Liver (tissue), 9 donors: Measurements from ENCODE around the gene HUNK. TPM values are rescaled to one million over a fixed set of nuclear protein-coding genes. Genes with fewer than 3 reads are reported as not detected.

Experiments used
- DNase-seq: peaks from one replicate; pipeline ENCODE4 v3.0.0-alpha.2; 2017; ENCODE audit warnings: low spot score
- H3K27ac ChIP-seq, 2 donors: one replicate each; pipeline ENCODE4 v1.7.0; 2013; ENCODE audit warnings: inconsistent platforms in 2 of 2, low read length in 2 of 2, control low read depth in 1 of 2, low read depth in 1 of 2, mild to moderate bottlenecking in 1 of 2
- H3K27me3 ChIP-seq, 4 donors: one replicate each; pipeline versions ENCODE4 v1.6.1 to v1.7.0; 2013; ENCODE audit warnings: low read length in 3 of 4, inconsistent platforms in 1 of 4, mild to moderate bottlenecking in 1 of 4, moderate library complexity in 1 of 4; ENCODE audit not compliant: control insufficient read depth in 4 of 4, insufficient read depth in 4 of 4
- H3K36me3 ChIP-seq, 4 donors: one replicate each; pipeline versions ENCODE4 v1.6.1 to v1.7.0; 2013; ENCODE audit warnings: low read length in 3 of 4, mild to moderate bottlenecking in 3 of 4, low read depth in 1 of 4, moderate library complexity in 1 of 4; ENCODE audit not compliant: control insufficient read depth in 4 of 4, insufficient read depth in 3 of 4
- H3K4me1 ChIP-seq, 4 donors: one replicate each; pipeline versions ENCODE4 v1.6.1 to v1.7.0; 2013; ENCODE audit warnings: low read length in 3 of 4, mild to moderate bottlenecking in 3 of 4, moderate library complexity in 1 of 4; ENCODE audit not compliant: control insufficient read depth in 4 of 4, insufficient read depth in 4 of 4
- H3K4me3 ChIP-seq, 3 donors: one replicate each; pipeline versions ENCODE4 v1.6.1 to v1.7.0; 2013; ENCODE audit warnings: low read length in 3 of 3, control low read depth in 1 of 3, low read depth in 1 of 3, mild to moderate bottlenecking in 1 of 3
- H3K9ac ChIP-seq, 2 donors: one replicate each; pipeline ENCODE4 v1.7.0; 2013; ENCODE audit warnings: low read length in 2 of 2, mild to moderate bottlenecking in 2 of 2, moderate library complexity in 2 of 2, control low read depth in 1 of 2, low read depth in 1 of 2
- H3K9me3 ChIP-seq, 4 donors: one replicate each; pipeline versions ENCODE4 v1.6.1 to v1.7.0; 2013; ENCODE audit warnings: low read length in 3 of 4; ENCODE audit not compliant: control insufficient read depth in 4 of 4
- ATF3 ChIP-seq: IDR thresholded peaks from 2 replicates; pipeline ENCODE4 v1.6.1; 2016; ENCODE audit warnings: antibody characterized with exemption
- CTCF ChIP-seq: fragments of 150-350 bp; IDR thresholded peaks from 2 replicates; pipeline ENCODE4 v1.5.1; 2017; ENCODE audit warnings: improper control_type of control experiment, low read depth, low read length; ENCODE audit not compliant: missing input control
- EGR1 ChIP-seq, 2 donors: IDR thresholded peaks; 2 replicates each; pipeline ENCODE4 v1.6.1; 2016 to 2018; ENCODE audit warnings: antibody characterized with exemption in 2 of 2, low read depth in 2 of 2
- FOXA1 ChIP-seq: IDR thresholded peaks from 2 replicates; pipeline ENCODE4 v1.6.1; 2016; ENCODE audit warnings: antibody characterized with exemption
- FOXA2 ChIP-seq: IDR thresholded peaks from 2 replicates; pipeline ENCODE4 v1.6.1; 2016; ENCODE audit warnings: antibody characterized with exemption
- GABPA ChIP-seq, 2 donors: IDR thresholded peaks in 1 of 2; conservative IDR thresholded peaks in 1 of 2; 2 replicates each; pipeline ENCODE4 v1.6.1; 2016; ENCODE audit warnings: antibody characterized with exemption in 2 of 2, mild to moderate bottlenecking in 1 of 2, moderate library complexity in 1 of 2
- HNF4A ChIP-seq, 2 donors: conservative IDR thresholded peaks; 2 replicates each; pipeline ENCODE4 v1.6.1; 2016; ENCODE audit warnings: antibody characterized with exemption in 2 of 2, mild to moderate bottlenecking in 2 of 2
- HNF4G ChIP-seq: IDR thresholded peaks from 2 replicates; pipeline ENCODE4 v1.6.1; 2016; ENCODE audit warnings: antibody characterized with exemption
- JUND ChIP-seq, 2 donors: IDR thresholded peaks; 2 replicates each; pipeline ENCODE4 v1.6.1; 2016; ENCODE audit warnings: antibody characterized with exemption in 2 of 2
- MAX ChIP-seq: IDR thresholded peaks from 2 replicates; pipeline ENCODE4 v1.6.1; 2016; ENCODE audit warnings: antibody characterized with exemption
- NR2F2 ChIP-seq: IDR thresholded peaks from 2 replicates; pipeline ENCODE4 v1.6.1; 2016; ENCODE audit warnings: antibody characterized with exemption
- RAD21 ChIP-seq, 2 donors: IDR thresholded peaks; 2 replicates each; pipeline ENCODE4 v1.6.1; 2016; ENCODE audit warnings: antibody characterized with exemption in 2 of 2, mild to moderate bottlenecking in 2 of 2
- REST ChIP-seq: IDR thresholded peaks from 2 replicates; pipeline ENCODE4 v1.6.1; 2016; ENCODE audit warnings: antibody characterized with exemption, mild to moderate bottlenecking
- RXRA ChIP-seq, 2 donors: IDR thresholded peaks; 2 replicates each; pipeline ENCODE4 v1.6.1; 2017 to 2018; ENCODE audit warnings: antibody characterized with exemption in 2 of 2, mild to moderate bottlenecking in 1 of 2
- SP1 ChIP-seq: IDR thresholded peaks from 2 replicates; pipeline ENCODE4 v1.6.1; 2018; ENCODE audit warnings: antibody characterized with exemption, mild to moderate bottlenecking
- TAF1 ChIP-seq: conservative IDR thresholded peaks from 2 replicates; pipeline ENCODE4 v1.6.1; 2016; ENCODE audit warnings: antibody characterized with exemption, mild to moderate bottlenecking
- YY1 ChIP-seq: IDR thresholded peaks from 2 replicates; pipeline ENCODE4 v1.6.1; 2016; ENCODE audit warnings: antibody characterized with exemption, mild to moderate bottlenecking
- ZBTB33 ChIP-seq: IDR thresholded peaks from 2 replicates; pipeline ENCODE4 v1.6.1; 2016; ENCODE audit warnings: antibody characterized with exemption
- WGBS: extraction: QIAGEN DNeasy Blood & Tissue Kit; methylation state at CpG from one replicate; pipeline ENCODE4 v1.1.7; 2013; 5-methylcytosine and 5-hydroxymethylcytosine counted together
- polyA plus RNA-seq, 2 donors: library from polyadenylated mRNA; stranded (reverse) in 1 of 2; unstranded in 1 of 2; fragments of 200-250 nt in 1 of 2; fragments of >200 nt in 1 of 2; fragmentation: Nextera tagmentation in 1 of 2; extraction: Ambion mirVana in 1 of 2; gene quantifications; one replicate each; pipeline versions ENCODE4 v1.2.1 to v1.2.3, GENCODE V29; 2013 to 2015
- total RNA-seq, 2 donors: library from RNA; depleted of rRNA; stranded (reverse); fragments of >200 nt; gene quantifications; one replicate each; pipeline ENCODE4 v1.2.3, GENCODE V29; 2014
- donor health status: healthy.
- donor health status: healthy.
- donor health status: healthy.
- donor health status: healthy.
- donor health status: healthy.

HUNK gene
- total and polyA plus RNA-seq, 4 donors = 0.11 to 0.92 (median 0.30) TPM

- H3K9ac ChIP-seq = no peak overlapping the region
- H3K36me3 ChIP-seq = no peaks in the 10 kb centered on the region
- DNase-seq = no peak
- TF ChIP-seq TAF1 = no peak
- peak in 1 of 2 donors; percentile 31 for TF ChIP-seq JUND (IDR thresholded peaks at IDR 0.05)
- no peak for TF ChIP-seq HNF4G
- TF ChIP-seq MAX = no peak
- TF ChIP-seq HNF4A (conservative IDR thresholded peaks at IDR 0.05) = peak; percentile 38 to 52
- TF ChIP-seq ATF3 = no peak
- TF ChIP-seq CTCF = peak; percentile 34
- TF ChIP-seq FOXA2 = no peak
- no peak for TF ChIP-seq EGR1 (IDR thresholded peaks at IDR 0.05; ENCODE audit: low read depth in 2 of 2)
- TF ChIP-seq REST = peak; percentile 12
- TF ChIP-seq NR2F2 = no peak
- TF ChIP-seq YY1 = peak; percentile 40
- peak; percentile 70 to 72 for TF ChIP-seq RXRA (IDR thresholded peaks at IDR 0.05)
- no peak for TF ChIP-seq GABPA (IDR thresholded peaks at IDR 0.05 in 1 of 2, conservative IDR thresholded peaks at IDR 0.05 in 1 of 2)
- peak; percentile 63 for TF ChIP-seq SP1
- no peak for TF ChIP-seq FOXA1
- TF ChIP-seq ZBTB33 = peak; percentile 37
- peak; percentile 67 to 69 for TF ChIP-seq RAD21 (IDR thresholded peaks at IDR 0.05)
- H3K4me1 ChIP-seq = peaks cover 0 to 37% (median 25%) of the 10 kb centered on the region in 4 donors
- peak overlapping the region; percentile 52 to 78 for H3K27ac ChIP-seq
- peak overlapping the region in 1 of 3 donors; percentile 9 for H3K4me3 ChIP-seq
- no peaks in the 10 kb centered on the region for H3K27me3 ChIP-seq
- no peaks in the 10 kb centered on the region for H3K9me3 ChIP-seq
- WGBS = 50% methylated on average over 4 of the region's 4 CpGs
These were observed 110.3 kb downstream of the HUNK start for GRCh38 chr21:31983120-31983519.
